GM19035 (cell line): ENCODE data around the gene SUPT7L.

Source experiments
- ATAC-seq: cut with Tn5 transposase; IDR thresholded peaks from one replicate; pipeline ENCODE4 v1.9.1; 2021; ENCODE audit not compliant: unreplicated experiment

Gene SUPT7L, protein sequence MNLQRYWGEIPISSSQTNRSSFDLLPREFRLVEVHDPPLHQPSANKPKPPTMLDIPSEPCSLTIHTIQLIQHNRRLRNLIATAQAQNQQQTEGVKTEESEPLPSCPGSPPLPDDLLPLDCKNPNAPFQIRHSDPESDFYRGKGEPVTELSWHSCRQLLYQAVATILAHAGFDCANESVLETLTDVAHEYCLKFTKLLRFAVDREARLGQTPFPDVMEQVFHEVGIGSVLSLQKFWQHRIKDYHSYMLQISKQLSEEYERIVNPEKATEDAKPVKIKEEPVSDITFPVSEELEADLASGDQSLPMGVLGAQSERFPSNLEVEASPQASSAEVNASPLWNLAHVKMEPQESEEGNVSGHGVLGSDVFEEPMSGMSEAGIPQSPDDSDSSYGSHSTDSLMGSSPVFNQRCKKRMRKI

DNA sequence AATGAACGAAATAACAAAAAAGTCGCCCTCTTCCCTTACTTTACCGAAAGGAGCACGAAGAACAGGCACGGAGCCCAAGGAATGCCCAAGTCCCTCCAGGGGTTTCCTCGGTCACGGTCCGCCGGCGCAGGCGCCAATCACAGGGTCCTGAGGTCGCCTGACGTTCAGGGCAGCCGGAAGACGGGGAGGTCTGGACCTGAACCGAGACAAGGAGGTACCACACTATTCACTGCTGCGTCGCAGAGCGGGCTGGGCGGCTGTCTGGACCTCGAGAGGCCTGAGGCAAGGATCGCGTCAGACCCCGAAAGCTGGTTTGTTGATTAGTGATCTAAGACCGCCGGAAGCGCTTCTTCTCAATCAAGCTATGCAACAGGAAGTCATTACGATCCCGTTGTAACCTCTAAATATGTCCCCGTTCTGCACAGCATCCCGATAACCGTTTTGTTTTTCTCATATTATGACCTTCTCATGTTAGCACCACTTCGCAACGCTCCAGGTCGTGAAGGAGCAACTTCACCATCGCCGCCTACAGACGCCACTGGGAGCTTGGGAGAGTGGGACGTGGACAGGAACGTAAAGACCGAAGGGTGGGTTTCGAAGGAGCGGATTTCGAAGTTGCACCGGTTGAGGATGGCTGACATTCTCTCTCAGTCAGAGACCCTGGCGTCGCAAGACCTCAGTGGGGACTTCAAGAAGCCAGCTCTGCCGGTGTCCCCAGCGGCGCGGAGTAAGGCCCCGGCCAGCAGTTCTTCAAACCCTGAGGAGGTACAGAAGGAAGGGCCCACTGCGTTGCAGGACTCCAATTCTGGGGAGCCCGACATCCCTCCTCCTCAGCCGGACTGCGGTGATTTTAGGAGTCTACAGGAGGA is at the start of gene SUPT7L, which contains the start of gene SLC4A1AP:
Gene SUPT7L, minus strand, starts transcription at position 330 of the 869 bp plus-strand sequence. CDS start 1,422 bp downstream, outside the sequence.
Gene SLC4A1AP, plus strand, starts transcription at position 605 of the 869 bp plus-strand sequence. Its CDS starts 26 bp downstream, at position 631.
- ATAC-seq, result peak; percentile 74

DNA sequence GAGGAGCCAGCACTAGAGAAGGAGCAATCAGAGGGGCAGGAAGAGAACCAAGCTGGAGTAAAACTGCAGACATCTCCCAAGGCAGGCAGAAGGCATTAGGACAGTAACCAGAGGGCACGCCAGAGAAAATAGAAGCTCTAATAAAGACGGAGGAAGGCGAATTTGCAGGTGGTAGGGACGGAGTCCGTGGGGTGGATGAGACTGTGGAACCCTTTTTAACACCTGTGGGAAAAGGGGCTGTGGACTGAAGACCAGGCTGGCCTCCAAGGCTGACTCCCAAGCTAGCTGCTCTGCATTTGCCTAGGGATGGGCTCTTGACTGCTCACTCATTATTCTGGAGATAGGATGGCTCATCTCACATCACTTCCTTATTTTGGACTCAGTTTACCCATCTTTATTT is 49.8 kb upstream of the SUPT7L start:
- no peak for ATAC-seq

- no peak for ATAC-seq
Observed at GRCh38 chr2:27712522-27712921, 49.1 kb upstream of the SUPT7L start.

DNA sequence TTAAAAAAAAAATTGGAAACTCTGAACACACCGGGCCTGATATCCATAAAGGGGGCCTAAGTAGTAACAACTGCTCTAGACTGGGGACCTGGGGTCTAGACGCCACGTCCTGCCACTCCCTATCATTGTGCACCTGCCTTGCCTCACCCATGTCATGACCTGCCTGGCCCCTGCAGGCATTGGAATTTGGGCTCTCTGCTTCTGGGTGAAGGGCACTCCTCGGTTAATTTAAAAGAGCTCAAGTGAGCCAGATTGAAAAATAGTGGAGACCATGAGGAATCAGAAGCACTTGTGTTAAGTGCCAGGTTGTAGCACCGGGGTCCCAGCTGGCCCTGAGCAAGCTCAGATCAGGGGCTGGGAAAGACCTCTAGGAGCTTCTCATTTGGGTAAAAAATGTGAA is 48.4 kb upstream of the SUPT7L start:
- ATAC-seq, result no peak

DNA sequence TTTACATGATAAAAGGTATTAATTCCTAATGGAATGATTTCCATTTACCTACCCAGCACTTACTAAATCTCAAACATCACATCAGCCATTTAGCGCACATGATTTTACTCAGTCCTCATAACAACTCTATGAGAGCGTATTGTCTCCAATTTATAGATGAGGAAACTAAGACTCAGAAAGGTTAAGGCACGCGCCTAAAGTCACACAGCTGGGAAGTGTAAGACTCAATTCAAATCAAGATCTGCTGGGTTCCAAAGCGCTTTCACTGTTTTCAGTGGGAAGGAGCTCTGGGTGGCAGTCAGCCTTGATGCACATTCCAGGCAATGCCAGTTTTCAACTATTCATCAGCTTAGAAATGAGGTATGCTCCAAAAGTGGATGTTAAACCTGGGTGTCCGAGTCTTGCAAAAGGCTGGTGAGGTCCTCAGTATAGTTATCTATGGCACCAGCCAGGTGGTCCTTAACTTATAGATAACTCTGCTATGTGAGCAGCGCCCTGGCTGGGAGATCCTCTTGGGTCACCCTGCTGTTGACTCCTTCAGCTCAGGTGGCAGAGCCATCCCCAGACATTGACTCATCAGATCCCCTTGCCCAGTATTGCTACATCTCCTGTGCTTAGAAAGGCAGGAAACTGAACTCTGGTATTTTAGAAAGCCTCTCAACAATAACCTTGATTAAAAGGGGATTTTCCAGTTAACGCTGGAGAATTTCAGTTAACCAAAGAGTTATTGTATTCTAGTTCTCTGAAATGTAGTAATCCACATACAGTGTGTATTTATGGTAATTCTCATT is 47.4 kb upstream of the SUPT7L start:
- no peak for ATAC-seq

GRCh38 chr2:27709960-27710575 is 46.7 kb upstream of the SUPT7L start:
- no peak for ATAC-seq

DNA sequence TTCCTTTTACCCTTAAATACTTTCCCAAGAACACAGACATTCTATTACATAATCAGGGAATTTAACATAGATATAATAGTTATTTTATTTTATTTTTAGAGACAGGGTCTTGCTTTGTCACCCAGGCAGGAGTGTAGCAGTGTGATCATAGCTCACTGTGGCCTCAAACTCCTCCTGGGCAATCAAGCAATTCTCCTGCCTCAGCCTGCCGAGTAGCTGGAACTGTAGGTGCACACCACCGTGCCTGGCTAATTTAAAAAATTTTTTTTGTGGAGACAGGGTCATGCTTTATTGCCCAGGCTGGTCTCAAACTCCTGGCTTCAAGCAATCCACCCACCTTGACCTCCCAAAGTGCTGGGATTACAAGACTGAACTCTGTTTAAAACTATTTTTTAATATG is 45.9 kb upstream of the SUPT7L start:
- ATAC-seq, result no peak

DNA sequence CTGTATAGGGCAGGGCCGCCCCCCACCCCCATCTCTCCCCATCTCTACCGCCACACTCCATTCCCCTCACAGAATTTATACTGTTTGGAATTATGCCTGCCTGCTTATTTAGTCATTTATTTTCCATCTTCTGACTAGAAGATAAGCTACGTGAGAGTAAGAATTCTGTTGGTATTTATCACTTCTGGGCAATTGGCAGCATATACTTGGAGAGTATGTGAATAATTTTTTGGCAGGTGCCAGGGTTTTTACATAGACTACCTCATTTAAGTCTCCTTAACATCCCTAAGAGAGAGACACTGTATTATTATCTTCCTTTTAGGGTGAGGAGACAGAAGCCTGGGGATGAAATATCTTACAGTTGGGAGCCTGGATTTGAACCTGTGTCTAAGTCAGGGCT is 45.3 kb upstream of the SUPT7L start:
- ATAC-seq, result no peak

DNA sequence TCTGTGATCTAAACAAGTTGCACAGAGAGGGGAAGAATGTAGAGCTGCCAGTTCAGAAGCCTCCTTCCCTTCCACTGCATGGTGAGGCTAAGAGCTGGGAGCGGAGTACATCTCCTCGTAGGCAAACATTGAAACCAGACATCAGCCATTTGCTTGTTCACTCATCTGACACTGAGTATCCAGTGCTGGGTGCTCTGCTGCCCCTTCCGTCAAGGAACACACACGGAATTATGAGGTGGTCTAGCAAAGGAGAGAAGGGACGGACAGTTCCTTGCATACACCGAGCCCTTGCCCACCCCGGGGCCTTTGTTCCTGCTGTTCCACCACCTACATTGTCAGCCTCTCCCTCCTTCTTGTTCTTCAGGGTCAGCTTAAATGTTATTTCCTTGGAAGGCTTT is 44.8 kb upstream of the SUPT7L start:
- ATAC-seq, result no peak

GRCh38 chr2:27707462-27708256 is 44.2 kb upstream of the SUPT7L start:
- no peak for ATAC-seq

GRCh38 chr2:27705851-27706622 is 42.6 kb upstream of the SUPT7L start:
- ATAC-seq, result no peak

GRCh38 chr2:27704342-27704876 is 41.0 kb upstream of the SUPT7L start:
- ATAC-seq, result no peak

- ATAC-seq, result no peak
Observed at GRCh38 chr2:27703638-27704341, 40.4 kb upstream of the SUPT7L start.

DNA sequence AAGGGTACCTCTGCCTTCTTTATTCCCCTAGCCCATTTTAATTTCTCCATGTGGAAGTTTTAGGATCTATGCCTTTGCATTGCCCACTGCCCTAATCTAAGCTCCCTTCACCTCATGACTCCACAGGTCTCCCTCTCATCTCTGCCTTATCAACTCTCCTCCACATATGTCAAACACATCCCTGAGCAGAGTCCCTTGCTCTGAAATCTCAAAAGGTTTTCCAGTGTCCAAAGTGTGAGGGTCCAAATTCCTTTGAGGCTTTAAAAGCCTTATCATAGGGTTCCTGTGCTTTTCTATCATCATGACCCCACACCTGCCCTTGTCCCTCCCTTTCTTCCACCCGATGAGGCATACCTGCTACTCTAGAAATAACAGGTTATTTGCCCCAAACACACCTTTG is 38.9 kb upstream of the SUPT7L start:
- ATAC-seq, result no peak

DNA sequence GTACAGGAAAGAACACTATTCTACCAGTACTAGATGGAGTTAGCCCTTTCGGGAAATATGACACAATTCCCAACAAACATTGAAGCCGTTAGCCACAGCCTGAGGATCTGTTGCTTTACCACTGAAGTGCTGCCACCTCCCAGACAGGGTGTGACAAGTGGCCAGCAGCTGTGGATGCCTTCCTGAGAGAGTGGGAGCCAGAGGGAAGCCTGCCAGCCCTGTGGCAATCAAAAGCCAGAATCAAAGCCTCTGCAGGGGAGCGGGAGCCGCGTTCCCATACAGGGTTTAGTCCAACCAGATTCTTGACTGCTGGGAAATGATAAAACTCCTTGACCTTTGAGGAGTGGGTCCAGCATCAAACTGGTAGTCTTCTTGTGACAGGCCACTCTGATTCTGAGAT is 38.3 kb upstream of the SUPT7L start:
- ATAC-seq, result no peak

- ATAC-seq, result no peak
Observed at GRCh38 chr2:27697660-27698059, 34.2 kb upstream of the SUPT7L start.

DNA sequence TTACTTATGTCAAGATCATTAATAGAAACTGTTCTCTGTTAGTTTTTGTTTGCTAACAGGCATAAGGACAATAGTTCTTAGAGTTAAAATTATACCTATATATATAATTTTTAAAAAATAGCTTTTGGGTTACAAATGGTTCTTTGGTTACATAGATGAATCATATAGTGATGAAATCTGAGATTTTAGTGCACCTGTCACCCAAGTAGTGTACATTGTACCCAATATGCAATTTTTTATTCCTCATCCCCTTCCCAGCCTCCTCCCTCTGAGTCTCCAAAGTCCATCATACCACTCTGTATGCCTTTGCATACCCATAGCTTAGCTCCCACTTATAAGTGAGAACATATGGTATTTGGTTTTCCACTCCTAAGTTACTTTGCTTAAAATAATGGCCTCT is 26.6 kb upstream of the SUPT7L start:
- no peak for ATAC-seq

- no peak for ATAC-seq
Observed at GRCh38 chr2:27689424-27689823, 26.0 kb upstream of the SUPT7L start.
